NOMO-1 (cell line): ENCODE measurements around the gene ZNF652.
"Not testable (repeated sequence)": the region's sequence is repeated elsewhere in the genome, so short reads cannot be mapped to it uniquely, and the experiment has no call there.

Source experiments
- DNase-seq, 2 experiments: peaks; one replicate each; lab custom pipeline; 2025; ENCODE audit not compliant: unreplicated experiment in 2 of 2; lab: John Stamatoyannopoulos, UW

The ZNF652 gene

GRCh38 chr17:49318435-49318965, 43.5 kb downstream of the ZNF652 start:
- DNase-seq, result no peak

GRCh38 chr17:49316889-49317675, 45.0 kb downstream of the ZNF652 start:
- peak; percentile 25 to 63 for DNase-seq

- no peak for DNase-seq
These were observed 45.8 kb downstream of the ZNF652 start for GRCh38 chr17:49316258-49316570.

- DNase-seq, result peak; percentile 70 to 77
These were observed 46.3 kb downstream of the ZNF652 start for GRCh38 chr17:49315551-49316257.

- no peak for DNase-seq
These were observed 49.3 kb downstream of the ZNF652 start for GRCh38 chr17:49312722-49313121.

- no peak for DNase-seq
These were observed 62.1 kb downstream of the ZNF652 start for GRCh38 chr17:49299996-49300395.

GRCh38 chr17:49298371-49298976, 63.6 kb downstream of the ZNF652 start:
- no peak for DNase-seq

- DNase-seq, result no peak
These were observed 64.9 kb downstream of the ZNF652 start for GRCh38 chr17:49297141-49297540.

- DNase-seq, result no peak
These were observed 67.9 kb downstream of the ZNF652 start for GRCh38 chr17:49294122-49294521.

- no peak for DNase-seq
These were observed 69.1 kb downstream of the ZNF652 start for GRCh38 chr17:49292901-49293300.

GRCh38 chr17:49291929-49292328, 70.1 kb downstream of the ZNF652 start:
- no peak for DNase-seq

GRCh38 chr17:49290690-49291359, 71.2 kb downstream of the ZNF652 start:
- peak in 1 of 2 experiments; percentile 10 for DNase-seq

- no peak for DNase-seq
These were observed 73.7 kb downstream of the ZNF652 start for GRCh38 chr17:49288388-49288787.

GRCh38 chr17:49287481-49287880, 74.6 kb downstream of the ZNF652 start:
- no peak for DNase-seq

- DNase-seq, result not testable (repeated sequence)
These were observed 75.6 kb downstream of the ZNF652 start for GRCh38 chr17:49286261-49286973.

- no peak for DNase-seq
These were observed 76.3 kb downstream of the ZNF652 start for GRCh38 chr17:49285716-49286115.

- no peak for DNase-seq
These were observed 81.1 kb downstream of the ZNF652 start for GRCh38 chr17:49280918-49281317.

GRCh38 chr17:49280061-49280460, 82.0 kb downstream of the ZNF652 start:
- no peak for DNase-seq

GRCh38 chr17:49279263-49280015, 82.6 kb downstream of the ZNF652 start:
- not testable (repeated sequence) for DNase-seq

GRCh38 chr17:49278076-49278475, 84.0 kb downstream of the ZNF652 start:
- DNase-seq, result no peak
